Measurements from ENCODE around the gene AVP. TPM values are rescaled to one million over a fixed set of nuclear protein-coding genes. Genes with fewer than 3 reads are reported as not detected.

AVP gene
- total RNA-seq, 2 experiments from 2014 or later, result not detected

GRCh38 chr20:3045816-3046676 is 38.5 kb downstream of the AVP start, which contains the start of gene MRPS26:
TSS of gene MRPS26 (plus strand) at chr20:3046052. CDS start at chr20:3046069, 17 bp downstream.
- peak; percentile 92 for ATAC-seq (ENCODE audit: low read depth)
- H3K4me3 Mint-ChIP-seq, result peak within 1 kb of the TSS; percentile 91
- DNase-seq, result peak; percentile 90
- H3K4me1 Mint-ChIP-seq, result peaks cover 15% of the 10 kb centered on the region
- no peaks in the 10 kb centered on the region for H3K27me3 Mint-ChIP-seq
- POLR2A ChIA-PET, result interaction anchor here (1.0 to 1.4 kb wide), 3 partner anchors 110 to 175 kb away, joined by 3 to 4 read pairs (median 3); no protein-coding TSS in a partner anchor
- no peaks in the 10 kb centered on the region for H3K9me3 Mint-ChIP-seq
- H3K36me3 Mint-ChIP-seq, result peaks cover 13% of the 10 kb centered on the region
- H3K27ac Mint-ChIP-seq, result peak within 1 kb of the TSS; percentile 81

GRCh38 chr20:3045042-3045815 is 39.3 kb downstream of the AVP start:
- POLR2A ChIA-PET, result interaction anchor here (0.6 to 1.4 kb wide), 5 partner anchors 12 to 270 kb away, joined by 3 to 4 read pairs (median 3); no protein-coding TSS in a partner anchor
- Mint-ChIP-seq H3K9me3 (no peaks in the 10 kb centered on the region), H3K36me3 (peaks cover 13% of the 10 kb centered on the region), H3K27me3 (no peaks in the 10 kb centered on the region), H3K27ac (peak overlapping the region; percentile 81), H3K4me3 (peak overlapping the region; percentile 91), H3K4me1 (peaks cover 19% of the 10 kb centered on the region)
- DNase-seq, result no peak
- peak; percentile 29 for ATAC-seq (ENCODE audit: low read depth)

GRCh38 chr20:3044336-3044965 is 40.1 kb downstream of the AVP start:
- DNase-seq, result no peak
- POLR2A ChIA-PET, result interaction anchor here (1.0 to 1.4 kb wide), 2 partner anchors 172 to 186 kb away, joined by 3 to 4 read pairs; no protein-coding TSS in a partner anchor
- no peak for ATAC-seq (ENCODE audit: low read depth)
- H3K27me3 Mint-ChIP-seq, result no peaks in the 10 kb centered on the region
- peaks cover 18% of the 10 kb centered on the region for H3K4me1 Mint-ChIP-seq
- H3K4me3 Mint-ChIP-seq, result no peak overlapping the region
- peaks cover 11% of the 10 kb centered on the region for H3K36me3 Mint-ChIP-seq
- no peak overlapping the region for H3K27ac Mint-ChIP-seq
- no peaks in the 10 kb centered on the region for H3K9me3 Mint-ChIP-seq

GRCh38 chr20:3043322-3043721 is 41.2 kb downstream of the AVP start, which contains the start of gene GNRH2:
TSS of gene GNRH2 (plus strand) at chr20:3043622. CDS start at chr20:3044415, 793 bp downstream.
- Mint-ChIP-seq H3K27ac (peak within 1 kb of the TSS; percentile 5), H3K36me3 (peaks cover 11% of the 10 kb centered on the region), H3K27me3 (no peaks in the 10 kb centered on the region), H3K9me3 (no peaks in the 10 kb centered on the region), H3K4me1 (peaks cover 18% of the 10 kb centered on the region), H3K4me3 (no peak within 1 kb of the TSS)
- POLR2A ChIA-PET, result interaction anchor here (0.6 kb wide), 1 partner anchor 354 kb away, joined by 3 read pairs; no protein-coding TSS in a partner anchor
- ATAC-seq (ENCODE audit: low read depth) (no peak), DNase-seq (no peak)

GRCh38 chr20:3042625-3043024 is 41.9 kb downstream of the AVP start:
- no peak overlapping the region for H3K27ac Mint-ChIP-seq
- H3K36me3 Mint-ChIP-seq, result peaks cover 11% of the 10 kb centered on the region
- DNase-seq, result no peak
- no peak overlapping the region for H3K4me3 Mint-ChIP-seq
- ATAC-seq (ENCODE audit: low read depth), result no peak
- peaks cover 18% of the 10 kb centered on the region for H3K4me1 Mint-ChIP-seq
- no peaks in the 10 kb centered on the region for H3K27me3 Mint-ChIP-seq
- no peaks in the 10 kb centered on the region for H3K9me3 Mint-ChIP-seq
- POLR2A ChIA-PET, result no interaction called here

- peak overlapping the region; percentile 71 for H3K27ac Mint-ChIP-seq
- POLR2A ChIA-PET, result no interaction called here
- DNase-seq, result no peak
- no peak overlapping the region for H3K4me3 Mint-ChIP-seq
- no peak for ATAC-seq (ENCODE audit: low read depth)
- H3K27me3 Mint-ChIP-seq, result no peaks in the 10 kb centered on the region
- H3K36me3 Mint-ChIP-seq, result peaks cover 10% of the 10 kb centered on the region
- H3K9me3 Mint-ChIP-seq, result no peaks in the 10 kb centered on the region
- H3K4me1 Mint-ChIP-seq, result peaks cover 16% of the 10 kb centered on the region
These were observed 42.6 kb downstream of the AVP start for GRCh38 chr20:3041854-3042409.

GRCh38 chr20:3040086-3040485 is 44.4 kb downstream of the AVP start:
- no peaks in the 10 kb centered on the region for H3K27me3 Mint-ChIP-seq
- DNase-seq (no peak), ATAC-seq (ENCODE audit: low read depth) (no peak)
- H3K27ac Mint-ChIP-seq, result peak overlapping the region; percentile 17
- peaks cover 8% of the 10 kb centered on the region for H3K4me1 Mint-ChIP-seq
- peaks cover 13% of the 10 kb centered on the region for H3K36me3 Mint-ChIP-seq
- H3K4me3 Mint-ChIP-seq, result no peak overlapping the region
- no peaks in the 10 kb centered on the region for H3K9me3 Mint-ChIP-seq
- POLR2A ChIA-PET, result no interaction called here

GRCh38 chr20:3039426-3039825 is 45.1 kb downstream of the AVP start:
- Mint-ChIP-seq H3K36me3 (peaks cover 17% of the 10 kb centered on the region), H3K4me1 (peaks cover 6% of the 10 kb centered on the region), H3K27ac (peak overlapping the region; percentile 14), H3K9me3 (no peaks in the 10 kb centered on the region), H3K4me3 (no peak overlapping the region), H3K27me3 (no peaks in the 10 kb centered on the region)
- POLR2A ChIA-PET, result no interaction called here
- ATAC-seq (ENCODE audit: low read depth) (no peak), DNase-seq (no peak)

GRCh38 chr20:3038454-3038853 is 46.1 kb downstream of the AVP start:
- ATAC-seq (ENCODE audit: low read depth) (no peak), DNase-seq (no peak)
- H3K4me3 Mint-ChIP-seq, result no peak overlapping the region
- peaks cover 6% of the 10 kb centered on the region for H3K4me1 Mint-ChIP-seq
- H3K9me3 Mint-ChIP-seq, result no peaks in the 10 kb centered on the region
- H3K36me3 Mint-ChIP-seq, result peaks cover 18% of the 10 kb centered on the region
- POLR2A ChIA-PET, result no interaction called here
- H3K27ac Mint-ChIP-seq, result no peak overlapping the region
- H3K27me3 Mint-ChIP-seq, result no peaks in the 10 kb centered on the region

GRCh38 chr20:3037654-3038053 is 46.9 kb downstream of the AVP start:
- H3K27ac Mint-ChIP-seq, result no peak overlapping the region
- POLR2A ChIA-PET, result no interaction called here

GRCh38 chr20:3032624-3033023 is 51.9 kb downstream of the AVP start:
- no peaks in the 10 kb centered on the region for H3K4me1 Mint-ChIP-seq
- POLR2A ChIA-PET, result no interaction called here
- no peaks in the 10 kb centered on the region for H3K9me3 Mint-ChIP-seq
- no peak overlapping the region for H3K27ac Mint-ChIP-seq
- DNase-seq (no peak), ATAC-seq (ENCODE audit: low read depth) (no peak)
- no peaks in the 10 kb centered on the region for H3K27me3 Mint-ChIP-seq
- H3K4me3 Mint-ChIP-seq, result no peak overlapping the region
- peaks cover 18% of the 10 kb centered on the region for H3K36me3 Mint-ChIP-seq

More at GRCh38 chr20:3037654-3038053, 46.9 kb downstream of the AVP start:
- ATAC-seq (ENCODE audit: low read depth), result no peak
- DNase-seq, result no peak
- H3K9me3 Mint-ChIP-seq, result no peaks in the 10 kb centered on the region
- peaks cover 18% of the 10 kb centered on the region for H3K36me3 Mint-ChIP-seq
- no peak overlapping the region for H3K4me3 Mint-ChIP-seq
- no peaks in the 10 kb centered on the region for H3K27me3 Mint-ChIP-seq
- peaks cover 6% of the 10 kb centered on the region for H3K4me1 Mint-ChIP-seq

Measured in activated naive CD8-positive, alpha-beta T cell treated with anti-CD3 and anti-CD28 coated beads, Interleukin-2, amount 10 ng/mL, durations not matched to agents 7 days and 5 days (primary cell).